IPS-18c (cell line): ENCODE measurements around the gene ITGA2.

Source experiments
- H3K4me3 ChIP-seq: 2 replicates; pipeline ENCODE4 v1.7.0; 2013; ENCODE audit warnings: low read depth, mild to moderate bottlenecking, low read length, moderate library complexity; ENCODE audit not compliant: insufficient read depth
- H3K9me3 ChIP-seq: one replicate; pipeline ENCODE4 v1.6.1; 2013; ENCODE audit warnings: mild to moderate bottlenecking, low read length, moderate library complexity; ENCODE audit not compliant: control insufficient read depth, insufficient read depth

ITGA2 gene

GRCh38 chr5:53068291-53068836, 79.2 kb downstream of the ITGA2 start:
- no peaks in the 10 kb centered on the region for H3K9me3 ChIP-seq
- H3K4me3 ChIP-seq = no peak overlapping the region

DNA sequence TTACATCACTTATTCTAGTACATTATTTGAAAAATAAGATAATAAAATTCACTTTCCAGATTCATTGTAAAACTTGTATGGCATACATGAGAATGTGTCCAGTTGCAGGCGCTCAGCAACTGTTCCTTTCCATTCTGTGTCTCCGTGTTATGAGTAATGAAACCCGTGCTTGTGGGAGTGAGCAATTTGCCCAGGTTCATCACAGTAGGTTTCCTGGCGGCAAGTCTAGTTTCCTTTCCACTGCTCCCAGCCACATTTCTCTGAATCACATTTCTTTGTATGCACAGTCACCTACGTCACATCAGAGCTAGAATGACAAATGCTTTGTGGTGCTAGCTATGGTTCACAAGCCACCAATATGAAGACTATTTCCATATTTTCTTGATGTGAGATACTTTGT, 80.5 kb downstream of the ITGA2 start:
- H3K4me3 ChIP-seq = no peak overlapping the region
- no peaks in the 10 kb centered on the region for H3K9me3 ChIP-seq

GRCh38 chr5:53071298-53071697, 82.1 kb downstream of the ITGA2 start:
- no peaks in the 10 kb centered on the region for H3K9me3 ChIP-seq
- H3K4me3 ChIP-seq = no peak overlapping the region

GRCh38 chr5:53071738-53072137, 82.6 kb downstream of the ITGA2 start:
- H3K4me3 ChIP-seq = no peak overlapping the region
- H3K9me3 ChIP-seq = no peaks in the 10 kb centered on the region

- no peak overlapping the region for H3K4me3 ChIP-seq
- H3K9me3 ChIP-seq = no peaks in the 10 kb centered on the region
These were observed 84.2 kb downstream of the ITGA2 start for GRCh38 chr5:53073348-53073747.

GRCh38 chr5:53076014-53076583, 86.9 kb downstream of the ITGA2 start:
- no peak overlapping the region for H3K4me3 ChIP-seq
- no peaks in the 10 kb centered on the region for H3K9me3 ChIP-seq

- H3K4me3 ChIP-seq = no peak overlapping the region
- no peaks in the 10 kb centered on the region for H3K9me3 ChIP-seq
These were observed 91.1 kb downstream of the ITGA2 start for GRCh38 chr5:53080271-53080670.

- no peak overlapping the region for H3K4me3 ChIP-seq
- no peaks in the 10 kb centered on the region for H3K9me3 ChIP-seq
These were observed 94.8 kb downstream of the ITGA2 start for GRCh38 chr5:53083927-53084326.

GRCh38 chr5:53084546-53085255, 95.5 kb downstream of the ITGA2 start:
- H3K4me3 ChIP-seq = no peak overlapping the region
- no peaks in the 10 kb centered on the region for H3K9me3 ChIP-seq

DNA sequence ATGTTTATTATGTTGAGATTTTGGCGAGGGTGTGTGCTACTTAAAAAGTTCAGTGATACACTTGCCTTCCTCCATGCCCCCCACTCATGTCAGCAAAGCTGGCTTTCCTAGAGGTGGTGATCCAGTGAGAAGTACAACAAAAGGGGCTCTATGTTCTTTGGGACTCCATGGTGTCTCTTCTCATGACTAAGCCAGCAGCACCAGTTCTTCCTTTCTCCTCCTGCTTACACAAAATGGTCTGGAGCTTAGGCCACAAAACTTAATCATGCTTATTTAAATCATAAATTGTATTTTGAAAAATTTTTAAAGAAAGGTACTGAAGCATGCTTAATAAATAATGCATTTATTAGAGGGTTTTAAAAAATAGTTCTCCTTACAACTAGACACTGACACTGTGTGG, 98.0 kb downstream of the ITGA2 start:
- Histone ChIP-seq H3K9me3 (no peaks in the 10 kb centered on the region), H3K4me3 (no peak overlapping the region)

DNA sequence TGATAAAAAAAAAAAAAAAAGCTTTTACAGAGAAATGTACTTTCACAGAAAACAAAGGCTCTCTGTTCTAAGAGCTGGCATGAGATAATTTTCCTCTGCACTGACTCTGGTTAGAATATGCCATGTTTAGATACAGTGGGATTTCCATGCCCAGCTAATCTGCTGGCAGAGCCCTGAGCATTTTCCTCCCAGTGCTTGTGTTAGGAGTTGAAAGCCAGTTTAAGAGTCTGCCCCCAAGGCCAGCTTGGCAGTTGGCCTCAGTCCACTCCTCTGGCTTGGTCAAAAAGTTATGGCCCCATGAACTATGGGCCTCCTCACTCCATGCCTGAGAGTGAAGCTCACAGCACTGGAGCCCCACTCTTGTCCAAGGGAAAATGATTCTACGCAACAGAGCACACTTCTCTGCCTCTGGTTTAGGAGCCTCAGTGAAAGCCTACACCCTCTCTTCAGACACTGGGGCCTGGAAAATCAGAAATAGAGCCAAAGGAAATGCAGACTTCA, 98.5 kb downstream of the ITGA2 start:
- Histone ChIP-seq H3K4me3 (no peak overlapping the region), H3K9me3 (no peaks in the 10 kb centered on the region)

DNA sequence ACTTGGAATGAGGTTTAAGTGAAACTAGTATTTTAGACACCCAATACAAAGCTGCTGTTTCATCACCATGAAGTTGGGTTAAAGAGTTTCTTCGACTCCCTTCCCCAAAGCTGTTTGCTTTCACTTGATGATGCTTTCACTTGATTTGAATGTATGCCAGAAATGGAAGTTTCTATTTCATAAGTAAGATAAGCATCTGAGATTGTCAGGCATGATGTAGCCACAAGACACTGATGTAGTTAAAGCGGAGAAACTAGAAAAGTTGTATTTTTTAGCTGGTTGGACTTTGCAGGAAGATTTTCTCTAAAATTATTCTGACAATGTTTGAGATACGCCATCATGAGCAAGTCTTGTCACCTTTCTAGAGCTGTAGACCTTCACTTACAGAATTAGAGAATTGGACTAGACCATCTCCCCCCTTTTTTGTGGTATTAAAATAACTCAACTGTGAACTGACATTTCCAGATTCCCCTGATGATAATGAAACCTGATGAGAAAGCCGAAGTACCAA, 100.4 kb downstream of the ITGA2 start:
- H3K4me3 ChIP-seq = no peak overlapping the region
- no peaks in the 10 kb centered on the region for H3K9me3 ChIP-seq

DNA sequence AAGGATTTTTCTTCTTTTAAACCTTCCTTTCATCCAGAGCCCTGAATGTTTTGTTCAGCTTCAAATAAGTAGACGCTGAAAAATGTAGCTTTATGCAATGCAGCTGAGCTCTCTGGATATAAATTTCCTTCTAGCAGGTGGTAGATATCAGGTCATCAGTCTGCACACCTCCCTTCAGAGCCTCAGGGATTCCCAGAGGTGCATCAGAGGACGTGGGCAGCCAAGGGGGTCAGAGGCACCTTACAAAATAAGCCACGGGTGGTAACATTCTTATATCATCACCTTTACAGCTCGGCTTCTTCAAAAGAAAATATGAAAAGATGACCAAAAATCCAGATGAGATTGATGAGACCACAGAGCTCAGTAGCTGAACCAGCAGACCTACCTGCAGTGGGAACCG, 101.1 kb downstream of the ITGA2 start:
- Histone ChIP-seq H3K4me3 (no peak overlapping the region), H3K9me3 (no peaks in the 10 kb centered on the region)

GRCh38 chr5:53091289-53091688, 102.1 kb downstream of the ITGA2 start:
- Histone ChIP-seq H3K9me3 (no peaks in the 10 kb centered on the region), H3K4me3 (no peak overlapping the region)

- Histone ChIP-seq H3K4me3 (no peak overlapping the region), H3K9me3 (no peaks in the 10 kb centered on the region)
These were observed 103.1 kb downstream of the ITGA2 start for GRCh38 chr5:53092242-53092641.

DNA sequence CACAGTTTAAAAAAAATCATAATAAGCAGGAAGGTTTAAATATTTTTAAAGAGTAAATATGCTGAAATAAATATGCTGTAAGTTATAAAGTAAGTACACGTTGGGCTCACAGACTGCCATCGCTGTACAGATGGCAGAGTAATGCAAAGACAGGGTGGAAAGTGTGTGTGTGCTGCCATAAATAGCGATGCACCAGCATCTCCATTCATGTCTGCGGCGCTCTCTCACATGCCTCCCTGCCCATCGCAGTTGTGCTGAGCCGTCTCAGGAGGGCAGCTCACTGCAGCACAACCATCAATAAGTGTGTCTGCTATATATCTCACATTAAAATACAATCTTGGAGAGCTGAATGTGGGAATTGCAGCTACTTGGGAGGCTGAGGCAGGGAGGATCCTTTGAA, 106.1 kb downstream of the ITGA2 start:
- Histone ChIP-seq H3K9me3 (no peaks in the 10 kb centered on the region), H3K4me3 (no peak overlapping the region)

GRCh38 chr5:53095931-53096525, 106.9 kb downstream of the ITGA2 start:
- H3K4me3 ChIP-seq = no peak overlapping the region
- no peaks in the 10 kb centered on the region for H3K9me3 ChIP-seq

DNA sequence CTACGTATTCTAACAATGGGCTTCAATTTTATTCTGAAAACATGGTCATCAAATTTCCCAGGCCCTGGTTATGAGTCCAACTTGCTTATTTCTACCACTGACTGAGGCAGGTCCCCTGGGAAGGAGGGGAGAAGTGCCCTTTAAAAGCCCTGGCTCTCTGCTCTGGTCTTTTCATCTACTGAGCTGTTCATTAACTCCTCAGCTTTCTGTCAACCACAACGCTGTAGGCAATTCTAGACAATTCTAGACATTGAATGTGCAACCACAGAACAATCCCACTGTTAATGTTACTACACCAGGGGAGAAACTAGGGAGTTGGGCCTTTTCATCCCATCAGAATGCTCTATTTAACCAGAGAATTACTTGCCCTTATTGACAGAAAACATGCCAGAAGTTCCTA, 110.4 kb downstream of the ITGA2 start:
- no peaks in the 10 kb centered on the region for H3K9me3 ChIP-seq
- H3K4me3 ChIP-seq = no peak overlapping the region
